Activated CD4-positive, alpha-beta T cell treated with anti-CD3 and anti-CD28 coated beads, Interleukin-2, amount 10 ng/mL, durations not matched to agents 24 days and 14 days (primary cell): ENCODE results near the gene FLNC. TPM values are rescaled to one million over a fixed set of nuclear protein-coding genes. Genes with fewer than 3 reads are reported as not detected.
A peak's percentile ranks its signal among the peaks of the same experiment; 100 is the strongest.

Experiments used
- DNase-seq: peaks from one replicate; pipeline ENCODE4 v3.0.0; 2022
- H3K27ac Mint-ChIP-seq: one replicate; pipeline ENCODE4 v1.8.0; 2022; ENCODE audit warnings: mild to moderate bottlenecking, mixed read lengths
- H3K27me3 Mint-ChIP-seq: one replicate; pipeline ENCODE4 v1.8.0; 2022; ENCODE audit warnings: mixed read lengths
- H3K36me3 Mint-ChIP-seq: one replicate; pipeline ENCODE4 v1.8.0; 2022; ENCODE audit warnings: low read depth, mild to moderate bottlenecking, mixed read lengths
- H3K4me1 Mint-ChIP-seq: one replicate; pipeline ENCODE4 v1.8.0; 2021; ENCODE audit warnings: mixed read lengths
- H3K4me3 Mint-ChIP-seq: one replicate; pipeline ENCODE4 v1.8.0; 2022; ENCODE audit warnings: mild to moderate bottlenecking, moderate library complexity, mixed read lengths
- H3K9me3 Mint-ChIP-seq: one replicate; pipeline ENCODE4 v1.8.0; 2021; ENCODE audit warnings: mixed read lengths
- intact Hi-C: fragments of 100-400 bp; cut with micrococcal nuclease; formaldehyde crosslinking; loops from one replicate; pipeline ENCODE4 v1.15.1; 2023
- total RNA-seq: library from RNA; stranded (reverse); gene quantifications from 2 replicates; pipeline ENCODE4 v1.2.3, GENCODE V29; 2022

The FLNC gene
- total RNA-seq, 1 donor from 2014 or later = 0.02 TPM

- intact Hi-C loops = loop anchor here (1.0 kb wide), 4 partner anchors 20 to 361 kb away; partner anchors contain the start of gene CALU
- peak within 1 kb of the TSS; percentile 93 for H3K4me3 Mint-ChIP-seq
- H3K27me3 Mint-ChIP-seq = peaks cover 4% of the 10 kb centered on the region
- H3K27ac Mint-ChIP-seq = peak within 1 kb of the TSS; percentile 96
- H3K4me1 Mint-ChIP-seq = peaks cover 24% of the 10 kb centered on the region
- H3K9me3 Mint-ChIP-seq = no peaks in the 10 kb centered on the region
- DNase-seq = peak; percentile 100
- peaks cover 27% of the 10 kb centered on the region for H3K36me3 Mint-ChIP-seq
Measured at GRCh38 chr7:128862571-128863432, 32.6 kb downstream of the FLNC start, which contains the start of gene ATP6V1F. ATP6V1F (plus strand) TSS chr7:128862856; CDS start chr7:128862905, 49 bp downstream.

- H3K4me1 Mint-ChIP-seq = peaks cover 26% of the 10 kb centered on the region
- H3K9me3 Mint-ChIP-seq = no peaks in the 10 kb centered on the region
- H3K27ac Mint-ChIP-seq = peak overlapping the region; percentile 96
Measured at GRCh38 chr7:128863433-128863989, 33.3 kb downstream of the FLNC start.

DNA sequence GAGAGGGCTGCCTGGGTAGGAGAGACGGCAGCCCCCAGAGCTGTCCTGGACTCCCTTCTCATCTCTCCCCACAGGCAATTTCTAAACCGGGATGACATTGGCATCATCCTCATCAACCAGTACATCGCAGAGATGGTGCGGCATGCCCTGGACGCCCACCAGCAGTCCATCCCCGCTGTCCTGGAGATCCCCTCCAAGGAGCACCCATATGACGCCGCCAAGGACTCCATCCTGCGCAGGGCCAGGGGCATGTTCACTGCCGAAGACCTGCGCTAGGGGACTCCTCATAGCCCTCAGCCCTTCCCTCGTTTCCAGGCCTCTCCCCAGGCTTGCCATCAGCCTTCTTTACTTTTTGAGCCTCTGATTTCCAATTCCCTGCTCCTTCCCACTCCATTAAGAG lies 35.1 kb downstream of the FLNC start:
- H3K4me1 Mint-ChIP-seq = peaks cover 31% of the 10 kb centered on the region
- peaks cover 13% of the 10 kb centered on the region for H3K27me3 Mint-ChIP-seq
- no peak overlapping the region for H3K27ac Mint-ChIP-seq
- H3K4me3 Mint-ChIP-seq = no peak overlapping the region
- intact Hi-C loops = no loop called here
- no peak for DNase-seq
- no peaks in the 10 kb centered on the region for H3K9me3 Mint-ChIP-seq
- peaks cover 28% of the 10 kb centered on the region for H3K36me3 Mint-ChIP-seq

More at GRCh38 chr7:128863433-128863989, 33.3 kb downstream of the FLNC start:
- DNase-seq = peak; percentile 87
- peaks cover 28% of the 10 kb centered on the region for H3K36me3 Mint-ChIP-seq
- intact Hi-C loops = loop anchor here (1.0 kb wide), 2 partner anchors 20 to 228 kb away; no protein-coding TSS in a partner anchor
- peaks cover 9% of the 10 kb centered on the region for H3K27me3 Mint-ChIP-seq
- H3K4me3 Mint-ChIP-seq = peak overlapping the region; percentile 93

DNA sequence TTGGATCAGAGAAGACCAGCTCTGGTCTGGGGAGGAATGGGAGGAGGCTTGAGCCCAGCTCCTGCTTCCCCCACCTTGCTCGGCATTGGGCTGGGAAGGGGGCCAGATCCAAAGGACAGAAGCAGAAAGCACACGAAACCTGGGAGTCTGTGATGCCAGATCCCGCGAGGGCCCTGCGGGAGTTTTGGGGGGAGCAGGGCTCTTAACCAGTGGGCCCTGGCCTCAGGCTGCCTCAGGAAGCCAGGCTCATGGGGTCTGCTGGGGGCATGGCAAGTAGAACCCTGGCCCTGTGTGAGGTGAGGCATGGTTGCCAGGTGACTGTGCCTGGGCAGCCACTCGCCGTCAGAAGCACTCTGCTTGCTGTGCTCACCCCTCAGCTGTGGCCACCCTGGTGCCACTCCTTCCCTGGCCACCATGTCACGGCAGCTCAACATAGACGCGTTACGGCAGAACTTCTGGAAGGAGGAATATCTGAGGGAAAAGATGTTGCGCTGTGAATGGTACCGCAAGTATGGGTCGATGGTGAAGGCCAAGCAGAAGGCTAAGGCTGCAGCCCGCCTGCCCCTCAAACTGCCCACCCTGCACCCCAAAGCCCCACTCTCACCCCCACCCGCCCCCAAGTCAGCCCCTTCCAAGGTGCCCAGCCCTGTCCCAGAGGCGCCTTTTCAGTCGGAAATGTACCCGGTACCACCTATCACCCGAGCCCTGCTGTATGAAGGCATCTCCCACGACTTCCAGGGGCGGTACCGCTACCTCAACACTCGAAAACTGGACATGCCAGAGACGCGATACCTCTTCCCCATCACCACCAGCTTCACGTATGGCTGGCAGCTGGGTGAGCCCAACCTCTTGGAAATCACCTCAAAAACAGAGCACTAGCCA lies 36.0 kb downstream of the FLNC start:
- Mint-ChIP-seq H3K4me3 (no peak overlapping the region), H3K36me3 (peaks cover 28% of the 10 kb centered on the region), H3K27ac (no peak overlapping the region), H3K4me1 (peaks cover 27% of the 10 kb centered on the region), H3K9me3 (no peaks in the 10 kb centered on the region), H3K27me3 (peaks cover 23% of the 10 kb centered on the region)
- intact Hi-C loops = no loop called here
- DNase-seq = no peak

DNA sequence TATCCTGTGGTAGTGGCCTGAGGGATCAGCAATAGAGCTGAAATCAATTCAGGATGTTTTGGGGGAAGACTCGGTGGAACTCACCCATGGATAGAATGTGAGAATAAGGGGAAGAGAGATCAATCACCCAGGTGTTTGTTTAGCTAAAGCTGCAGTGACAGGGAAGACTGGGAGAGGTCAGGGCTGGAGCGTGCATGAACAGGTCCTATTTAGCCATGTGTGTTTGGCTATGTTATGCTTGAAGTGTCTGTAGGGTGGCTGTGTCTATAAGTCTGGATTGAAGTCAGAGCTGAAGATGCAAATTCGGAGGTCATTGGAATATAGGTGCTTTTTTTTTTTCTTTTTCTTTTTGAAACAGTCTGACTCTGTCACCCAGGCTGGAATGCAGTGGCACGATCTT lies 37.0 kb downstream of the FLNC start:
- intact Hi-C loops = no loop called here
- no peak overlapping the region for H3K4me3 Mint-ChIP-seq
- H3K4me1 Mint-ChIP-seq = peaks cover 24% of the 10 kb centered on the region
- H3K27me3 Mint-ChIP-seq = peaks cover 31% of the 10 kb centered on the region
- no peak overlapping the region for H3K27ac Mint-ChIP-seq
- peaks cover 28% of the 10 kb centered on the region for H3K36me3 Mint-ChIP-seq
- no peaks in the 10 kb centered on the region for H3K9me3 Mint-ChIP-seq
- no peak for DNase-seq

DNA sequence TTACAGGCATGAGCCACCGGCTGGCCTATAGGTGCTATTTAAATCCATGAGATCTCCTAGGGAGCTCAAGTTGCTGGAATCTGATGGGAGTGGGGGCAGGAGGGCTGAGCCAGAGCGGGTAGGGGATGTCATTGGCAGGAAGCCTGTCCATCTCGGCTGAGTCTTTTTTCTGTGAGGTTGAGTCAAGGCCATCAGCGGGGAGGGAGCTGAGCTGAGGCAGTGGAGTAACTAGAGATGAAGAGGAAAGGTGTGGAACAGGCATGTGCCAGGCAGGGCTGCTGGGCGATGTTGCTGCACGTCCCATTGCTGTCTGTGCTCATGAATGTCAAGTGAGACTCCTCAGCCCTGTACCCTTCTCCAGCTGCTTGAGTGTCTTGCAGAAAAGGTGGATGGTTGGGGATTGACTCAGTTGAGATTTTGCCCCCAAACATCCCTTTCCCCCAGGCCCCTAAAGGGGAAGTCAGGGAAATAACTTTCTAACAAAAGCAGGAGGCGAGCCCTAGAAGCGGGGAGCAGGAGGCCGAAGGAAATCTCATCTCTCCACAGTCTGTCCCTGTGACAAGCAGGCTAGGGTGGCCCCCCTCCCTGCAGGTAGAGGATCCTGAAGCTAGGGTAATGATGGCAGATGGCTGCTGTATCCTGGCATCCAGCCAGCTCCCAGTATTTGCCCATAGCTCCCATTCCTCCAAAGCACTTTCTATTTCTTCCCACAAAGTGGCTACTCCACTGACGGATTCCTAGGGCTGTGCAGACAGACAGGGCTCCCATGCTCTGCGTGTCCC lies 37.8 kb downstream of the FLNC start:
- DNase-seq = no peak
- H3K27me3 Mint-ChIP-seq = peaks cover 29% of the 10 kb centered on the region
- H3K4me3 Mint-ChIP-seq = peak overlapping the region; percentile 31
- H3K4me1 Mint-ChIP-seq = peaks cover 18% of the 10 kb centered on the region
- H3K9me3 Mint-ChIP-seq = no peaks in the 10 kb centered on the region
- H3K36me3 Mint-ChIP-seq = peaks cover 24% of the 10 kb centered on the region
- no peak overlapping the region for H3K27ac Mint-ChIP-seq
- intact Hi-C loops = no loop called here

- no peak overlapping the region for H3K27ac Mint-ChIP-seq
- peaks cover 29% of the 10 kb centered on the region for H3K27me3 Mint-ChIP-seq
- DNase-seq = no peak
- no peaks in the 10 kb centered on the region for H3K9me3 Mint-ChIP-seq
- H3K4me3 Mint-ChIP-seq = peak overlapping the region; percentile 52
- intact Hi-C loops = no loop called here
- H3K36me3 Mint-ChIP-seq = peaks cover 24% of the 10 kb centered on the region
- peaks cover 17% of the 10 kb centered on the region for H3K4me1 Mint-ChIP-seq
Measured at GRCh38 chr7:128868624-128869137, 38.5 kb downstream of the FLNC start.

- peaks cover 22% of the 10 kb centered on the region for H3K36me3 Mint-ChIP-seq
- H3K9me3 Mint-ChIP-seq = no peaks in the 10 kb centered on the region
- intact Hi-C loops = no loop called here
- H3K27ac Mint-ChIP-seq = no peak overlapping the region
- peaks cover 13% of the 10 kb centered on the region for H3K4me1 Mint-ChIP-seq
- H3K27me3 Mint-ChIP-seq = peaks cover 29% of the 10 kb centered on the region
- H3K4me3 Mint-ChIP-seq = peak overlapping the region; percentile 52
- peak; percentile 87 for DNase-seq
Measured at GRCh38 chr7:128869138-128869943, 39.1 kb downstream of the FLNC start.

DNA sequence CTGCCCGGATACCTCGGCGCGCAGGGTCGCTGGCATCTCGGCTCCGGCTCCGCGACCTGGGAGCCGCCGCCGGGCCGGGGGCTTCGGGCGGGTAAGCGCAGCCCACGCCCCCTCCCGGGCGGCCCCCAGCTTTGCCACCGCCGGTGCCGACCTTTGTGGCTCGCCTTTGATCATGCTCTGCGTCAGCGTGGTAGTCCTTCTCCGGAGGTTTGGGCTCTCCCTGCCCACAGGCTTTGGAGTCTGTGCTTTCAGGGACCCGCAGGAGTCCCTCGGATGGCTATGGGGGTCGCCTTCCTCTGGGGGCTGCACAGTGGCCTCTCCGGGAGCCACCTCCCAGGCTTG lies 39.7 kb downstream of the FLNC start:
- H3K9me3 Mint-ChIP-seq = no peaks in the 10 kb centered on the region
- intact Hi-C loops = no loop called here
- peak; percentile 66 for DNase-seq

GRCh38 chr7:128871050-128871449 lies 40.8 kb downstream of the FLNC start:
- Mint-ChIP-seq H3K9me3 (no peaks in the 10 kb centered on the region), H3K4me1 (peaks cover 13% of the 10 kb centered on the region)
- DNase-seq = no peak

More for the DNA sequence above, 39.7 kb downstream of the FLNC start:
- Mint-ChIP-seq H3K36me3 (peaks cover 22% of the 10 kb centered on the region), H3K27ac (no peak overlapping the region), H3K4me1 (peaks cover 13% of the 10 kb centered on the region), H3K27me3 (peaks cover 29% of the 10 kb centered on the region), H3K4me3 (peak overlapping the region; percentile 74)

DNA sequence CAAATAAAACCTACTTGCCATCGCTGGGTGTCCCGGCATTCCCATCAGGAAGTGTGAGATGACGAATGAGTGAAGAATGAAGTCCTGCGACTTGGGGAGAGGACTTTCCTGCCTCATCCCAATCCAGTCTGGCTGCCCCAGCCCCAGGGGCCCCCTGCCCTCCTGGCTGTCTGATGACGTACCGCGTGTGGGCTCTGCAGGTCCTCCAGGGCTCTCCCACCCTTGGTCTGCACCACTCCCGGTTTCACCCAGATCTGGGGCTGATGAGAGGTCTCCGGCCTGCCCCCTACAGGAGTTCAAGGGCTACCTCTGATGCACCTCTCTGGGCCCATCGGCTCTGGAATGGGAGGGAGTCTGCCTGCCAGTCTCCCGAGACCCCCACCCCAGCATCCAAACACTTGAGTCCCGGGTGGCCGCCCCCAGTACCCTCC lies 42.2 kb downstream of the FLNC start:
- Mint-ChIP-seq H3K4me1 (peaks cover 8% of the 10 kb centered on the region), H3K9me3 (no peaks in the 10 kb centered on the region), H3K4me3 (no peak overlapping the region), H3K27me3 (peaks cover 29% of the 10 kb centered on the region), H3K27ac (no peak overlapping the region), H3K36me3 (peaks cover 3% of the 10 kb centered on the region)
- DNase-seq = no peak
- intact Hi-C loops = no loop called here

More at GRCh38 chr7:128871050-128871449, 40.8 kb downstream of the FLNC start:
- peak overlapping the region; percentile 74 for H3K4me3 Mint-ChIP-seq
- peaks cover 14% of the 10 kb centered on the region for H3K36me3 Mint-ChIP-seq
- H3K27me3 Mint-ChIP-seq = peaks cover 29% of the 10 kb centered on the region
- no peak overlapping the region for H3K27ac Mint-ChIP-seq
- intact Hi-C loops = no loop called here

GRCh38 chr7:128873234-128873633 lies 43.0 kb downstream of the FLNC start:
- Mint-ChIP-seq H3K27ac (no peak overlapping the region), H3K9me3 (no peaks in the 10 kb centered on the region), H3K36me3 (no peaks in the 10 kb centered on the region), H3K27me3 (peaks cover 25% of the 10 kb centered on the region), H3K4me3 (no peak overlapping the region), H3K4me1 (peaks cover 11% of the 10 kb centered on the region)
- DNase-seq = no peak
- intact Hi-C loops = no loop called here
